Mucosa of descending colon (tissue), 3 donors: Measurements from ENCODE around the gene PHLPP1. TPM values are rescaled to one million over a fixed set of nuclear protein-coding genes. Genes with fewer than 3 reads are reported as not detected.

Source experiments
- ATAC-seq: fragments of 200-7000 bp; cut with Tn5 transposase; one replicate; pipeline ENCODE4 v1.9.1; 2020; ENCODE audit warnings: mild to moderate bottlenecking, moderate library complexity
- DNase-seq, 3 donors: peaks; one replicate each; pipeline ENCODE4 v3.0.0-alpha.2; 2020
- H3K36me3 ChIP-seq: fragments of 200-600 bp; one replicate; pipeline ENCODE4 v1.8.0; 2021; ENCODE audit warnings: low read depth, mild to moderate bottlenecking
- H3K4me1 ChIP-seq: fragments of 200-600 bp; one replicate; pipeline ENCODE4 v1.8.0; 2021; ENCODE audit warnings: low read depth, mild to moderate bottlenecking
- H3K4me3 ChIP-seq: fragments of 200-600 bp; one replicate; pipeline ENCODE4 v1.8.0; 2021; ENCODE audit warnings: mild to moderate bottlenecking
- H3K9me3 ChIP-seq: fragments of 200-600 bp; one replicate; pipeline ENCODE4 v1.8.0; 2021; ENCODE audit warnings: mild to moderate bottlenecking
- intact Hi-C, 2 donors: fragments of 100-400 bp; cut with DNase I in 1 of 2; cut with micrococcal nuclease in 1 of 2; formaldehyde crosslinking; loops; one replicate each; pipeline versions ENCODE4 v1.11.0 to v1.11.1; 2022; cut with DNase I, micrococcal nuclease
- total RNA-seq, 3 donors: library from RNA; stranded (reverse); fragmentation: NEBNext Ultra II Directional in 2 of 3; extraction: Animal tissue kit (Norgen Biotek cat#: 25700) in 2 of 3; gene quantifications; one replicate each; pipeline versions ENCODE4 v1.2.1 to v1.2.4, GENCODE V29; 2021 to 2023
- TF ChIP-seq, protein P1 (sequence below): fragments of 200-600 bp; IDR thresholded peaks from one replicate; pipeline ENCODE4 v1.8.0; 2022; ENCODE audit warnings: antibody characterized with exemption, mild to moderate bottlenecking
- donor health status: DM: no; HTN: no; CAD: no; lungs with moderate emphysema.
- donor health status: DM: no; HTN: no; CAD: no.
- donor health status: DM: no; HTN: yes; CAD: no.

Gene PHLPP1
- total RNA-seq, 3 donors from 2014 or later, result 17.9 to 28.9 (median 19.7) TPM

DNA sequence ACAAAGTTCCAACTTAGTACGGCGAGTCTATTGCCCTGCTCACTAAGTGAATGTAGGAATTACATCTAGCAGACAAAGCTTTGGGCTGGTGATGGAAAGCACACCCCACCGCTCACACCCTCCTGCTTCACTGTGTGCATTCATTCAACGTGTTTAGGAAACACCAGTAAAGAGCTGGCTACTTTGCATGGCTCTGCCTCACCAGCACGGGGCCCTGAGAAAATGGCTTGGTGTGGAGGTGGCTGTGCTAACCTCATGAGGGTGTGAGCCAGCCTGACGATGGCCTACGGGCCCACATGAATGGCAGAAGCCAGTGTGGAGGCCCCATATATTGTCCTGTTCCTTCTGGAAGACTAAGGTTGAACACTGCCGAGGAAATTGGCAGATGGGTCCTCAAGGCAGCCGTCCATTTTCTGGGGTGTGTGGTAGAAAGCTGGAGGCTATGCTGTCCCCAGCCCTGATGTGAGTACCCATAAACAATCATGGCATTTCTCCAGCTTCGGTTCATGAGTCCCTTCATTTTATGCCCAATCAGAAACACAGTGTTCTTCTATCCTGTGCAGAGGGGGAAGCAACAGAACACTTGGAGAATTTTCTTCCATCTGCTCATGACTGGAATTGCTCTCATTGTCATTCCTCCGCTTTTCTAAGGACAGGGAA is 269.4 kb downstream of the PHLPP1 start:
- no peak overlapping the region for H3K4me3 ChIP-seq
- intact Hi-C loops, result loop anchor here (5.0 to 10.0 kb wide), 2 partner anchors 397 to 400 kb away; no protein-coding TSS in a partner anchor
- ATAC-seq (no peak), DNase-seq (no peak)
- TF ChIP-seq, protein P1, sequence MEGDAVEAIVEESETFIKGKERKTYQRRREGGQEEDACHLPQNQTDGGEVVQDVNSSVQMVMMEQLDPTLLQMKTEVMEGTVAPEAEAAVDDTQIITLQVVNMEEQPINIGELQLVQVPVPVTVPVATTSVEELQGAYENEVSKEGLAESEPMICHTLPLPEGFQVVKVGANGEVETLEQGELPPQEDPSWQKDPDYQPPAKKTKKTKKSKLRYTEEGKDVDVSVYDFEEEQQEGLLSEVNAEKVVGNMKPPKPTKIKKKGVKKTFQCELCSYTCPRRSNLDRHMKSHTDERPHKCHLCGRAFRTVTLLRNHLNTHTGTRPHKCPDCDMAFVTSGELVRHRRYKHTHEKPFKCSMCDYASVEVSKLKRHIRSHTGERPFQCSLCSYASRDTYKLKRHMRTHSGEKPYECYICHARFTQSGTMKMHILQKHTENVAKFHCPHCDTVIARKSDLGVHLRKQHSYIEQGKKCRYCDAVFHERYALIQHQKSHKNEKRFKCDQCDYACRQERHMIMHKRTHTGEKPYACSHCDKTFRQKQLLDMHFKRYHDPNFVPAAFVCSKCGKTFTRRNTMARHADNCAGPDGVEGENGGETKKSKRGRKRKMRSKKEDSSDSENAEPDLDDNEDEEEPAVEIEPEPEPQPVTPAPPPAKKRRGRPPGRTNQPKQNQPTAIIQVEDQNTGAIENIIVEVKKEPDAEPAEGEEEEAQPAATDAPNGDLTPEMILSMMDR, result no peak
- no peaks in the 10 kb centered on the region for H3K36me3 ChIP-seq
- H3K9me3 ChIP-seq, result no peaks in the 10 kb centered on the region
- H3K4me1 ChIP-seq, result no peaks in the 10 kb centered on the region

DNA sequence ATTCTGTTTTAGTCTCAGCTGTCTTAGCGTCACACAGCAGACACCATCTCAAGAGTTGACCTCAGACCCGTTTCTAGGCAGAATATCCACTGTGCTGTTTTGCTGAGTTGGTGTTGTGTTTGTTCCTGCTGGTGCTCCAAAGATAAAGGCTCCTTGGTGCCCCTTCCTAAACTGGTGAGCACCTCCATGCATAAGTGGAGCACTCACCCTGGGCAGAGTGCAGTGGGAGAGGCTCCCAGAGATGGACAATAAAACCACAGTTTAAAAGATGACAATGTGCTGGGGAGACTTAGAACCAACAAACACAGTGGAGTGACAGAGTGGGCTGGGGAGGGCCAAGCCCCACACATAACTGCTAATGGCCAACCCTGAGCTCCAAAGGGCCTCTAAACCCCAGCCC is 271.1 kb downstream of the PHLPP1 start:
- TF ChIP-seq, protein P1, result no peak
- H3K4me1 ChIP-seq, result no peaks in the 10 kb centered on the region
- ATAC-seq (no peak), DNase-seq (no peak)
- no peaks in the 10 kb centered on the region for H3K9me3 ChIP-seq
- no peak overlapping the region for H3K4me3 ChIP-seq
- intact Hi-C loops, result loop anchor here in 1 of 2 donors (10.0 kb wide), 1 partner anchor 402 kb away; no protein-coding TSS in a partner anchor
- H3K36me3 ChIP-seq, result no peaks in the 10 kb centered on the region

DNA sequence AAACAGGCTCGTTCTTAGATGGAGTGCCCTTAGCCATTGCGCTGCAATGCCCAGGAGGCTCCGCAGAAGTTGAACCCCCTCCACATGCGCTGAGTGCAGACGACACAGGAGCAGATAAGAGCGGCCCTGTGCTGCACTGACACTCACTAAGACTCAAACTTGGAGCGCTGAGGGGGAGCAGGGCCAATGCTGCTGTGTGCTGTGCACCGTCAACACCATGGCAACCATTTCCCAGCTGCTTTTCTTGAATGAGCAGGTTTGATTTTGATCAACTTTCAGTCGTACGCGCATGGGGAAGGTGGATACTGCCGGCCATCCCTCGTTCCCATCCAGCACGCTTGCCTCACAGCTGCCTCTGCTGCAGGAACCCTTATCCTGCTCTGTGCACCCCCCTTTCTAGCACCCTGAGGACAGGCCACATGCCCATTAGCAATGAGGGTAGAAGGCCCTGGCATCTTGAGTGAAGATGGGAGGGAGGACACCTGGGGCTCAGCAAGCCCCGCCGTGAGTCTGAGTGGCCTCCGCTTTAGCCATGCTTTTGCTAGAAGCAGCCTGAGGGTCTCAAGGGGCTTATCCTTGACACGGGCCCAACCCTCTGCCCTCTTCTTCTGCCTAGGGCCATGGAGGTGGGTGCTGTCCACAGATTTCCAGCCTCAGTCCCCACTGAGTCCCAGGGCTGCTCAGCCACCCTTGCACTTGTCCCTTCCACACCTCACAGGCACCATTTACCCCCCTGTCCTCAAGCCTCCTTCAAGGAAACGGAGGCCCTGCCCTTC is 271.9 kb downstream of the PHLPP1 start:
- intact Hi-C loops, result loop anchor here in 1 of 2 donors (10.0 kb wide), 1 partner anchor 402 kb away; no protein-coding TSS in a partner anchor
- TF ChIP-seq, protein P1, result no peak
- Histone ChIP-seq H3K9me3 (no peaks in the 10 kb centered on the region), H3K36me3 (no peaks in the 10 kb centered on the region), H3K4me1 (no peaks in the 10 kb centered on the region), H3K4me3 (no peak overlapping the region)
- ATAC-seq, result peak; percentile 10
- no peak for DNase-seq

DNA sequence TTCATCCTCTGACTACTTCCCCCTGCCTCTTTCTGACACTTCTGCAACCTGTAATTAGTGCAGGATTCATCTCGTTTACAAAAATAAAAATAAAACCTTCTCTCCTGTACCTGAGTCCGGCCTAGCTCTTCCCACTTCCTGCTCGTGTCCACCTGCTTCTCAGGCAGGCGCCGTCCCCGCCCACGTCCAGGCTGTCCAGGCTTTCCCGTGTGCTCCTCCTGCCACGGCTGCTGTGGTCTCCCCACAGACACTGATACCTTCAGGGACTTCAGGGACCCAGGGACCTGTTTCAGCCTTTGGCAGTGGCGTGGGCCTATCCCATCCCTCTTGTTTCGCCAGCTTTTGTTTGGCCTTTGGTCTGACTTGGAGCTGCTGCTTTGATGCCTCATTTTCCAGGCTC is 272.5 kb downstream of the PHLPP1 start:
- intact Hi-C loops, result loop anchor here in 1 of 2 donors (10.0 kb wide), 1 partner anchor 403 kb away; no protein-coding TSS in a partner anchor
- no peak for DNase-seq
- TF ChIP-seq, protein P1, result no peak
- Histone ChIP-seq H3K36me3 (no peaks in the 10 kb centered on the region), H3K9me3 (no peaks in the 10 kb centered on the region), H3K4me3 (no peak overlapping the region), H3K4me1 (no peaks in the 10 kb centered on the region)
- ATAC-seq, result peak; percentile 56

DNA sequence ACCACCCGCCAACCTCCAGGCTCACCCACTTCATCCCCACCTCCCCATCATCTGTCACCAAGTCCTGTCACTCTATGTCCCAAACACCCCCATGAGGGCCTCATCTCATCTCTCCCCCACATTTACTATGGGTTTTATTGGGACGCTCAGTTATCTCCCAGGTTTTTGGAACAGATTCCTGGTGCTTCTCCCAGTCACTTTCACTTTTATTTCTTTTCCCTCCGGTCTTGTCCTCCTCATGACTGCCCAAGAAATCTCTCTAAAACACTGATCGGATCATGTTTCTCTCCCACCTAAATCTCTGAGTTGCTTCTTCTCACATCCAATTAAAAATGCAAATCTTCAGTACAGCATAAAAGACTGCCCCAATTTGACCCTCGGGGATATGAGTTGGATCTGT is 273.1 kb downstream of the PHLPP1 start:
- Histone ChIP-seq H3K9me3 (no peaks in the 10 kb centered on the region), H3K4me3 (no peak overlapping the region), H3K4me1 (no peaks in the 10 kb centered on the region), H3K36me3 (no peaks in the 10 kb centered on the region)
- intact Hi-C loops, result loop anchor here in 1 of 2 donors (10.0 kb wide), 1 partner anchor 404 kb away; no protein-coding TSS in a partner anchor
- TF ChIP-seq, protein P1, result no peak
- ATAC-seq (no peak), DNase-seq (no peak)
